Measurements from ENCODE around the gene ALDH1A1. TPM values are rescaled to one million over a fixed set of nuclear protein-coding genes. Genes with fewer than 3 reads are reported as not detected.

Gene ALDH1A1
- total and polyA plus RNA-seq, 2 of the 8 experiments (the other 6 are each of a cell fraction or from before 2014, with no cell fraction given): 0.50 to 0.82 TPM

DNA sequence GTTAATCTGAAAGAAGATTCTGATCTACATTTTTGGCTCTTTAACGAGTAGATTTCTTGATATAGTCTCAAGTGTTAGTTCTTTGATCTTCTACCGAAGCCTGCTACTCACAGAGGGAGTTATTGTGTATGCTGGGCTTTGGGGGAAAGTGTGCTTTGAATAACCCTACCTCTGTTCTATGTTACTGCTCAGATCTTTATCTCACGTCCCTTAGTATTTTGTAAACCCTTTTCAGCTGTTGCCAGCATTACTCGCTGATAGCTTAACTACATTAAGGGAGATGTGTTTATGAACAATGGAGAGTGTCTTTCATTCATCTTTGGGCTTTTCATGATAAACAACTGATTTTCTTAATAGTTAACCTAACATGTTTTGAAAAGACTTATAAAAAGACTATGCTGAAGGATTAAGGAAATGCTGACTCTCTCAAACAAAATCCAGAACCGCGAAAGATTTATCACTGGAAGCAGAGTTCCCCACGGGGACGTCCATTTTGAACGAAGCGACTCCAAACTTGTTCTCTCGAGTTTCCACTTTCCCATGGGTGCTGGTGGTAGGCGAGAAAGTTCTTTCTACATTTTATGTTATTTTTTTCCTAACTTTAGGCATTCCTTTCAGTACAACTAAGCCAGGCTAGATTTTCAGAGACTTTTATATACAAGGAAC lies 27.9 kb upstream of the ALDH1A1 start:
- WGBS, 2 experiments (ENCODE audit: extremely low coverage in 1 of 2, insufficient coverage in 1 of 2, insufficient read length in 1 of 2, insufficient replicate concordance in 2 of 2, low coverage in 1 of 2, low lambda C conversion rate in 2 of 2, missing lambda C conversion rate in 1 of 2): 82% methylated on average over 12 of the region's 12 CpGs; no CpG with 5 or more reads in 1 of the 2 experiments
- H3K56ac ChIP-seq (replicated peaks; ENCODE audit: insufficient read length, low read depth, low read length): no peak overlapping the region
- no peak overlapping the region for H3K4me2 ChIP-seq (ENCODE audit: insufficient read depth in 1 of 2, low read depth in 2 of 2, low read length in 2 of 2)
- H3K9ac ChIP-seq (replicated peaks in 1 of 4; ENCODE audit: extremely low read depth in 1 of 4, low read depth in 3 of 4, low read length in 3 of 4): no peak overlapping the region
- no peak overlapping the region for H3K18ac ChIP-seq (ENCODE audit: extremely low read depth, low read length)
- H3K4ac ChIP-seq (replicated peaks; ENCODE audit: insufficient read length, low read depth, low read length): no peak overlapping the region
- no peaks in the 10 kb centered on the region for H3K9me3 ChIP-seq (ENCODE audit: insufficient read depth in 2 of 2, low read depth in 1 of 2, low read length in 1 of 2)
- H3K4me3 ChIP-seq (ENCODE audit: extremely low read depth in 1 of 4, insufficient read depth in 2 of 4, low read depth in 3 of 4, low read length in 4 of 4): no peak overlapping the region
- H4K20me1 ChIP-seq (replicated peaks in 1 of 2; ENCODE audit: control insufficient read depth in 1 of 2, insufficient read depth in 2 of 2, low read length in 2 of 2): no peaks in the 10 kb centered on the region
- no peak overlapping the region for H3K14ac ChIP-seq (ENCODE audit: insufficient read length)
- no peaks in the 10 kb centered on the region for H3K36me3 ChIP-seq (ENCODE audit: control insufficient read depth in 2 of 4, insufficient read depth in 4 of 4, low read length in 3 of 4)
- DNase-seq (ENCODE audit: low read depth in 1 of 2, low spot score in 2 of 2): no peak
- ChIA-PET CTCF (ENCODE audit: partially characterized antibody) (no interaction called here), POLR2A (ENCODE audit: partially characterized antibody) (no interaction called here)
- H4K5ac ChIP-seq (ENCODE audit: insufficient read length, low read depth, low read length): no peak overlapping the region
- H2BK5ac ChIP-seq (ENCODE audit: low read depth, low read length): no peak overlapping the region
- no peak overlapping the region for H2AFZ ChIP-seq (ENCODE audit: low read length)
- H3K27me3 ChIP-seq (replicated peaks in 1 of 4; ENCODE audit: control insufficient read depth in 3 of 4, extremely low read depth in 1 of 4, insufficient read depth in 3 of 4, low read length in 3 of 4): no peaks in the 10 kb centered on the region
- FAIRE-seq: no peak
- no peak overlapping the region for H3K27ac ChIP-seq (ENCODE audit: low read depth, low read length)
- H3K23ac ChIP-seq (ENCODE audit: insufficient read length): no peak overlapping the region
- H3K23me2 ChIP-seq (ENCODE audit: low read depth, low read length): no peaks in the 10 kb centered on the region
- H3K79me2 ChIP-seq (ENCODE audit: control insufficient read depth in 1 of 2, insufficient read depth in 2 of 2, low read length in 2 of 2): no peaks in the 10 kb centered on the region
- no peak overlapping the region for H4K8ac ChIP-seq (ENCODE audit: extremely low read depth, insufficient read depth, low read length)
- TF ChIP-seq KDM1A (IDR thresholded peaks at IDR 0.05; ENCODE audit: borderline replicate concordance, low read length) (no peak), POLR2A (IDR thresholded peaks at IDR 0.05; ENCODE audit: control extremely low read depth in 1 of 2, low read depth in 2 of 2, low read length in 2 of 2) (no peak), RAD21 (IDR thresholded peaks at IDR 0.05 in 1 of 2, conservative IDR thresholded peaks at IDR 0.05 in 1 of 2; ENCODE audit: low read depth in 2 of 2, low read length in 2 of 2) (no peak), TAF1 (IDR thresholded peaks at IDR 0.05; ENCODE audit: low read depth, low read length) (no peak), SP1 (IDR thresholded peaks at IDR 0.05; ENCODE audit: low read depth, low read length) (no peak), BACH1 (IDR thresholded peaks at IDR 0.05; ENCODE audit: low read length) (no peak), RNF2 (IDR thresholded peaks at IDR 0.05; ENCODE audit: borderline replicate concordance, low read depth, low read length, missing control alignments, poor library complexity, severe bottlenecking) (no peak), KDM4A (IDR thresholded peaks at IDR 0.05; ENCODE audit: low read depth, low read length, severe bottlenecking) (no peak), SP4 (IDR thresholded peaks at IDR 0.05; ENCODE audit: low read length) (no peak), NRF1 (IDR thresholded peaks at IDR 0.05; ENCODE audit: low read depth, low read length) (no peak), SRF (IDR thresholded peaks at IDR 0.05; ENCODE audit: low read depth, low read length) (no peak), NANOG (IDR thresholded peaks at IDR 0.05; ENCODE audit: insufficient read depth, low read depth, low read length, poor library complexity, severe bottlenecking) (no peak), BCL11A (IDR thresholded peaks at IDR 0.05; ENCODE audit: low read depth in 2 of 2, low read length in 2 of 2) (no peak)
- no peaks in the 10 kb centered on the region; a peak in 1 of 7 replicates for H3K4me1 ChIP-seq (replicated peaks in 1 of 4; ENCODE audit: control insufficient read depth in 3 of 4, insufficient read depth in 4 of 4, low read length in 3 of 4)
- no peak overlapping the region for H2BK20ac ChIP-seq (ENCODE audit: low read length)
- H2BK12ac ChIP-seq (ENCODE audit: low read depth, low read length): no peak overlapping the region
- no peak overlapping the region for H4K91ac ChIP-seq (replicated peaks; ENCODE audit: insufficient read length, low read length)
- H2BK120ac ChIP-seq (replicated peaks; ENCODE audit: low read depth, low read length): no peak overlapping the region
- no peak overlapping the region for H2AK5ac ChIP-seq (ENCODE audit: low read depth, low read length)
- no peaks in the 10 kb centered on the region for H3K79me1 ChIP-seq (ENCODE audit: low read depth, low read length)
- no peak overlapping the region for H2BK15ac ChIP-seq (ENCODE audit: low read length)

Data from H1 (cell line).